NCI-H2107 (cell line): ENCODE measurements around the gene SLC24A4.

Source experiments
- DNase-seq: peaks from one replicate; lab custom pipeline; 2025; lab: John Stamatoyannopoulos, UW

SLC24A4 gene

GRCh38 chr14:92475451-92476187 lies 152.7 kb downstream of the SLC24A4 start:
- no peak for DNase-seq

- no peak for DNase-seq
These were observed 157.9 kb downstream of the SLC24A4 start for GRCh38 chr14:92480856-92481255.

- no peak for DNase-seq
These were observed 158.4 kb downstream of the SLC24A4 start for GRCh38 chr14:92481386-92481785.

GRCh38 chr14:92481811-92482555 lies 159.0 kb downstream of the SLC24A4 start:
- DNase-seq: no peak

- no peak for DNase-seq
These were observed 159.8 kb downstream of the SLC24A4 start for GRCh38 chr14:92482621-92483319.

GRCh38 chr14:92484132-92484823 lies 161.3 kb downstream of the SLC24A4 start:
- DNase-seq: no peak

GRCh38 chr14:92486881-92487280 lies 163.9 kb downstream of the SLC24A4 start:
- no peak for DNase-seq

- DNase-seq: no peak
These were observed 164.7 kb downstream of the SLC24A4 start for GRCh38 chr14:92487513-92488133.

GRCh38 chr14:92489394-92490238 lies 166.7 kb downstream of the SLC24A4 start:
- no peak for DNase-seq

GRCh38 chr14:92490239-92490959 lies 167.4 kb downstream of the SLC24A4 start:
- no peak for DNase-seq

GRCh38 chr14:92491782-92492181 lies 168.8 kb downstream of the SLC24A4 start:
- DNase-seq: no peak

- no peak for DNase-seq
These were observed 169.3 kb downstream of the SLC24A4 start for GRCh38 chr14:92492258-92492657.

GRCh38 chr14:92493024-92493423 lies 170.1 kb downstream of the SLC24A4 start:
- DNase-seq: no peak

- DNase-seq: no peak
These were observed 170.5 kb downstream of the SLC24A4 start for GRCh38 chr14:92493492-92493891.

- DNase-seq: no peak
These were observed 171.5 kb downstream of the SLC24A4 start for GRCh38 chr14:92494512-92494911.

- no peak for DNase-seq
These were observed 172.1 kb downstream of the SLC24A4 start for GRCh38 chr14:92495027-92495426.

- DNase-seq: no peak
These were observed 173.4 kb downstream of the SLC24A4 start for GRCh38 chr14:92496191-92496857.

- DNase-seq: no peak
These were observed 174.4 kb downstream of the SLC24A4 start for GRCh38 chr14:92497391-92497790.

- no peak for DNase-seq
These were observed 176.3 kb downstream of the SLC24A4 start for GRCh38 chr14:92499234-92499633.
